GM21447 (cell line): ENCODE results near the gene C10orf88.

Experiments used
- ATAC-seq: cut with Tn5 transposase; IDR thresholded peaks from one replicate; pipeline ENCODE4 v1.9.1; 2021; ENCODE audit not compliant: unreplicated experiment

Gene C10orf88

GRCh38 chr10:122953902-122954730 lies at the start of gene C10orf88:
TSS of gene C10orf88 (minus strand) at chr10:122954227. CDS start at chr10:122954178, 49 bp downstream.
- ATAC-seq = peak; percentile 99

GRCh38 chr10:123001370-123001769 lies 47.3 kb upstream of the C10orf88 start:
- ATAC-seq = no peak

- ATAC-seq = no peak
Observed at GRCh38 chr10:123000155-123000554, 46.1 kb upstream of the C10orf88 start.

- ATAC-seq = no peak
Observed at GRCh38 chr10:122999347-122999746, 45.3 kb upstream of the C10orf88 start.

- no peak for ATAC-seq
Observed at GRCh38 chr10:122998934-122999333, 44.9 kb upstream of the C10orf88 start.

- ATAC-seq = no peak
Observed at GRCh38 chr10:122998360-122998917, 44.4 kb upstream of the C10orf88 start.

GRCh38 chr10:122997864-122998263 lies 43.8 kb upstream of the C10orf88 start:
- ATAC-seq = no peak

- no peak for ATAC-seq
Observed at GRCh38 chr10:122995936-122996335, 41.9 kb upstream of the C10orf88 start.

GRCh38 chr10:122993797-122994336 lies 39.8 kb upstream of the C10orf88 start:
- ATAC-seq = no peak

GRCh38 chr10:122992031-122992585 lies 38.1 kb upstream of the C10orf88 start:
- no peak for ATAC-seq

GRCh38 chr10:122990278-122990677 lies 36.3 kb upstream of the C10orf88 start:
- no peak for ATAC-seq

GRCh38 chr10:122988501-122988900 lies 34.5 kb upstream of the C10orf88 start:
- no peak for ATAC-seq

- no peak for ATAC-seq
Observed at GRCh38 chr10:122986335-122986734, 32.3 kb upstream of the C10orf88 start.

GRCh38 chr10:122984708-122985107 lies 30.7 kb upstream of the C10orf88 start:
- no peak for ATAC-seq

- ATAC-seq = no peak
Observed at GRCh38 chr10:122983898-122984297, 29.9 kb upstream of the C10orf88 start.

- ATAC-seq = no peak
Observed at GRCh38 chr10:122981066-122981464, 27.0 kb upstream of the C10orf88 start.

- peak; percentile 96 for ATAC-seq
Observed at GRCh38 chr10:122980209-122981065, 26.4 kb upstream of the C10orf88 start, which contains the start of gene PSTK. TSS of gene PSTK (plus strand) at chr10:122980401. CDS start at chr10:122980480, 79 bp downstream.

- ATAC-seq = no peak
Observed at GRCh38 chr10:122974543-122975064, 20.6 kb upstream of the C10orf88 start.

GRCh38 chr10:122974023-122974422 lies 20.0 kb upstream of the C10orf88 start:
- ATAC-seq = no peak

- ATAC-seq = no peak
Observed at GRCh38 chr10:122968698-122969097, 14.7 kb upstream of the C10orf88 start.

GRCh38 chr10:122966879-122967278 lies 12.9 kb upstream of the C10orf88 start:
- ATAC-seq = no peak
